Ishikawa (cell line): ENCODE measurements around the gene UBE2O.

Experiments used
- CEBPB ChIP-seq: IDR thresholded peaks from 2 replicates; pipeline ENCODE4 v1.6.1; 2012
- CREB1 ChIP-seq: IDR thresholded peaks from 2 replicates; pipeline ENCODE4 v1.6.1; 2012; ENCODE audit warnings: low read depth
- EGR1 ChIP-seq: IDR thresholded peaks from 2 replicates; pipeline ENCODE4 v1.6.1; 2012
- EP300 ChIP-seq: IDR thresholded peaks from 2 replicates; pipeline ENCODE4 v1.6.1; 2012; ENCODE audit warnings: borderline replicate concordance
- FOXM1 ChIP-seq: IDR thresholded peaks from 2 replicates; pipeline ENCODE4 v1.6.1; 2012; ENCODE audit warnings: low read depth, borderline replicate concordance
- MAX ChIP-seq: IDR thresholded peaks from 2 replicates; pipeline ENCODE4 v1.6.1; 2012
- NFIC ChIP-seq: IDR thresholded peaks from 2 replicates; pipeline ENCODE4 v1.6.1; 2012
- TAF1 ChIP-seq: IDR thresholded peaks from 2 replicates; pipeline ENCODE4 v1.6.1; 2012; ENCODE audit warnings: low read depth, mild to moderate bottlenecking
- TCF12 ChIP-seq: IDR thresholded peaks from 2 replicates; pipeline ENCODE4 v1.6.1; 2012; ENCODE audit warnings: low read depth
- TEAD4 ChIP-seq: IDR thresholded peaks from 2 replicates; pipeline ENCODE4 v1.6.1; 2012
- YY1 ChIP-seq: IDR thresholded peaks from 2 replicates; pipeline ENCODE4 v1.6.1; 2012; ENCODE audit warnings: low read depth
- ZBTB7A ChIP-seq: IDR thresholded peaks from 2 replicates; pipeline ENCODE4 v1.6.1; 2012; ENCODE audit warnings: low read depth
- TF ChIP-seq, protein P1 (sequence below): IDR thresholded peaks from 2 replicates; pipeline ENCODE4 v1.6.1; 2012; ENCODE audit warnings: low read depth, mild to moderate bottlenecking
- TF ChIP-seq, protein P2 (sequence below): IDR thresholded peaks from 2 replicates; pipeline ENCODE4 v1.6.1; 2012

Gene UBE2O

DNA sequence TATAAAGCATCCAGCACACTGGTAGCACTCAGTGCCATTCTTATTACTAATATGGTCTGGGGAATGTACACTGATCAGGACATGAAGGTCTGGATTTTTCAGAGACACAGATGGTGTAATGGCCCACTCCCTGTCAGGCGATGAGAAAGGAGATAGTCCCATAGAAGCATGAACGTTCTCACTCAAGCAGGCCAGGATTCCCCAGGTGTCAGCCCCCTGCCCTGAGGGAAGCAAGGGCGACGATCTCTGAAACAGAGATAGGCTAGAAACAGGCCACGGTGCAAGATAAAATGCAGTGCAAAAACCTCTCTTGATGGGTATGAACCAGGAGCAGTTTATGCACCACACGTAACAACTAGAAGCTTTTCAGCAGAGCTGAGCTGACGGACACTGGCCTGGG lies 109.8 kb downstream of the UBE2O start:
- TF ChIP-seq TAF1 (no peak), ZBTB7A (no peak), NFIC (no peak), EP300 (no peak), EGR1 (no peak), TEAD4 (no peak), FOXM1 (no peak), MAX (no peak), TCF12 (no peak), CREB1 (no peak)
- TF ChIP-seq, protein P1, sequence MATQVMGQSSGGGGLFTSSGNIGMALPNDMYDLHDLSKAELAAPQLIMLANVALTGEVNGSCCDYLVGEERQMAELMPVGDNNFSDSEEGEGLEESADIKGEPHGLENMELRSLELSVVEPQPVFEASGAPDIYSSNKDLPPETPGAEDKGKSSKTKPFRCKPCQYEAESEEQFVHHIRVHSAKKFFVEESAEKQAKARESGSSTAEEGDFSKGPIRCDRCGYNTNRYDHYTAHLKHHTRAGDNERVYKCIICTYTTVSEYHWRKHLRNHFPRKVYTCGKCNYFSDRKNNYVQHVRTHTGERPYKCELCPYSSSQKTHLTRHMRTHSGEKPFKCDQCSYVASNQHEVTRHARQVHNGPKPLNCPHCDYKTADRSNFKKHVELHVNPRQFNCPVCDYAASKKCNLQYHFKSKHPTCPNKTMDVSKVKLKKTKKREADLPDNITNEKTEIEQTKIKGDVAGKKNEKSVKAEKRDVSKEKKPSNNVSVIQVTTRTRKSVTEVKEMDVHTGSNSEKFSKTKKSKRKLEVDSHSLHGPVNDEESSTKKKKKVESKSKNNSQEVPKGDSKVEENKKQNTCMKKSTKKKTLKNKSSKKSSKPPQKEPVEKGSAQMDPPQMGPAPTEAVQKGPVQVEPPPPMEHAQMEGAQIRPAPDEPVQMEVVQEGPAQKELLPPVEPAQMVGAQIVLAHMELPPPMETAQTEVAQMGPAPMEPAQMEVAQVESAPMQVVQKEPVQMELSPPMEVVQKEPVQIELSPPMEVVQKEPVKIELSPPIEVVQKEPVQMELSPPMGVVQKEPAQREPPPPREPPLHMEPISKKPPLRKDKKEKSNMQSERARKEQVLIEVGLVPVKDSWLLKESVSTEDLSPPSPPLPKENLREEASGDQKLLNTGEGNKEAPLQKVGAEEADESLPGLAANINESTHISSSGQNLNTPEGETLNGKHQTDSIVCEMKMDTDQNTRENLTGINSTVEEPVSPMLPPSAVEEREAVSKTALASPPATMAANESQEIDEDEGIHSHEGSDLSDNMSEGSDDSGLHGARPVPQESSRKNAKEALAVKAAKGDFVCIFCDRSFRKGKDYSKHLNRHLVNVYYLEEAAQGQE: no peak
- TF ChIP-seq, protein P2, sequence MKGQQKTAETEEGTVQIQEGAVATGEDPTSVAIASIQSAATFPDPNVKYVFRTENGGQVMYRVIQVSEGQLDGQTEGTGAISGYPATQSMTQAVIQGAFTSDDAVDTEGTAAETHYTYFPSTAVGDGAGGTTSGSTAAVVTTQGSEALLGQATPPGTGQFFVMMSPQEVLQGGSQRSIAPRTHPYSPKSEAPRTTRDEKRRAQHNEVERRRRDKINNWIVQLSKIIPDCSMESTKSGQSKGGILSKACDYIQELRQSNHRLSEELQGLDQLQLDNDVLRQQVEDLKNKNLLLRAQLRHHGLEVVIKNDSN: no peak

DNA sequence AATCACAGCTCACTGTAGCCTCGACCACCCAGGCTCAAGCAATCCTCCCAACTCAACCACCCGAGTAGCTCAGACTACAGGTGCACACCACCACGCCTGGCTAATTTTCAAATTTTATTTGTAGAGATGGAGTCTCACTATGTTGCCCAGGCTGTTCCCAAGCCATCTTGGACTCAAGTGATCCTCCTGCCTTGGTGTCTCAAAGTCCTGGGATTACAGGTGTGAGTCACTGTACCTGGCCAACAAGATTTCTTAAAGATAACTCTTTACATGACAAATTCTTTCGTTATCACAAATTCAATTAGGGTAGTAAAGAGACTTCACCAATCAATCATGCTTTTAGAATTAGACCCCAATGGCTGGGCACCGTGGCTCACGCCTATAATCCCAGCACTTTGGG lies 111.7 kb downstream of the UBE2O start:
- TF ChIP-seq EP300 (no peak), YY1 (no peak), TCF12 (no peak), TEAD4 (no peak), CEBPB (no peak), FOXM1 (no peak), CREB1 (no peak), EGR1 (no peak), MAX (no peak), ZBTB7A (no peak), TAF1 (no peak), NFIC (no peak)
- TF ChIP-seq, protein P2: no peak
- TF ChIP-seq, protein P1: no peak
